Thyroid gland (tissue), 4 donors: ENCODE measurements around the gene CCBE1.

Source experiments
- CTCF ChIP-seq, 6 experiments: fragments of 200-600 bp in 3 of 6; fragments of 450-650 bp in 3 of 6; sonication (generic) in 3 of 6; IDR thresholded peaks; one replicate each; pipeline ENCODE4 v1.5.1; 2016 to 2019; ENCODE audit warnings: antibody characterized with exemption in 6 of 6, mild to moderate bottlenecking in 2 of 6, inconsistent platforms in 1 of 6, moderate library complexity in 1 of 6
- POLR2A ChIP-seq, 2 donors: fragments of 450-650 bp; IDR thresholded peaks; one replicate each; pipeline ENCODE4 v1.6.1; 2017; ENCODE audit warnings: antibody characterized with exemption in 2 of 2, mild to moderate bottlenecking in 2 of 2, moderate library complexity in 1 of 2

DNA sequence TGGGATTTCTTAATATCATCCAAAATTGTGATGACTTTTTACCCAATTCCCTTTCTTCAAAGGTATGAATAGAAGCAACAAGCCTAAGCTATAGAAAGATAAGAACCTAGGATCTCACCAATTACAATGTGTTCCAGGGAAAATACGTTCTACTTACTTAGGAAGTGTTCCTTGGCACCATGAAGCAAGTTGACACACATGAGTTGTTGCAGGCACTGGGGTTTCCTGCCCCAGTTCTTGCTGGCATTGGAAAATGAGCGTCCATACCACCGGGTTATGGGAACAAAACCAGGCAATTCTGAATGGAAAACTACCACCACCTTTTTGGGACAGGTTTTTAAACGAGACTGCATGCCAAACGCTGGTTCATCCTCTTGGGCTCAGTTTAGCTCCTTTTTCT, 46.2 kb downstream of the CCBE1 start:
- TF ChIP-seq CTCF (IDR thresholded peaks at IDR 0.05) (no peak), POLR2A (IDR thresholded peaks at IDR 0.05) (no peak)
